ENCODE results near the gene PTF1A. TPM values are rescaled to one million over a fixed set of nuclear protein-coding genes. Genes with fewer than 3 reads are reported as not detected.

The PTF1A gene
- polyA plus RNA-seq, 2 of the 4 experiments (the other 2 are of a cell fraction): not detected

GRCh38 chr10:23189024-23189423 lies 3.1 kb upstream of the PTF1A start:
- 30% methylated on average over 5 of the region's 5 CpGs for whole genome bisulfite sequencing (ENCODE audit: missing lambda C conversion rate)
- DNase-seq (ENCODE audit: low read depth in 1 of 2, low spot score in 1 of 2) (no peak), ATAC-seq (no peak), FAIRE-seq (no peak)
- CTCF ChIA-PET: interaction anchor here (2.6 kb wide), 1 partner anchor 31 kb away, joined by 9 read pairs; no protein-coding TSS in a partner anchor
- POLR2A ChIA-PET: no interaction called here
- H3K4me3 ChIP-seq: no peak overlapping the region
- TF ChIP-seq BHLHE40 (IDR thresholded peaks at IDR 0.05; ENCODE audit: low read depth, low read length): no peak
- no peak for TF ChIP-seq EHF (CRISPR knock-in tag; IDR thresholded peaks at IDR 0.05)
- TF ChIP-seq EP300 (IDR thresholded peaks at IDR 0.05): no peak
- no peak for TF ChIP-seq ZSCAN20 (CRISPR knock-in tag; IDR thresholded peaks at IDR 0.05)
- no peak for TF ChIP-seq NPAS2 (CRISPR knock-in tag; IDR thresholded peaks at IDR 0.05; ENCODE audit: borderline replicate concordance)
- TF ChIP-seq TFCP2L1 (CRISPR knock-in tag; IDR thresholded peaks at IDR 0.05): no peak
- no peak for TF ChIP-seq CHD2 (IDR thresholded peaks at IDR 0.05; ENCODE audit: low read length, partially characterized antibody)
- no peak for TF ChIP-seq POLR2A (IDR thresholded peaks at IDR 0.05; ENCODE audit: low read length)
- TF ChIP-seq RCOR1 (IDR thresholded peaks at IDR 0.05; ENCODE audit: low read depth, low read length): no peak
- no peak for TF ChIP-seq CBX8 (IDR thresholded peaks at IDR 0.05)
- no peak for TF ChIP-seq REST (IDR thresholded peaks at IDR 0.05)
- no peak for TF ChIP-seq ZNF302 (CRISPR knock-in tag; IDR thresholded peaks at IDR 0.05)
- TF ChIP-seq CBX2 (IDR thresholded peaks at IDR 0.05; ENCODE audit: borderline replicate concordance, low read depth): no peak
- no peak for TF ChIP-seq POLR2AphosphoS2 (conservative IDR thresholded peaks at IDR 0.05; ENCODE audit: low read length)
- no peak for TF ChIP-seq HOXA7 (CRISPR knock-in tag; IDR thresholded peaks at IDR 0.05)
- no peak for TF ChIP-seq RAD21 (conservative IDR thresholded peaks at IDR 0.05 in 1 of 2, IDR thresholded peaks at IDR 0.05 in 1 of 2)
- no peak for TF ChIP-seq PBX3 (IDR thresholded peaks at IDR 0.05)
- TF ChIP-seq KDM1A (IDR thresholded peaks at IDR 0.05; ENCODE audit: low read depth): no peak
- H3K4me1 ChIP-seq: no peaks in the 10 kb centered on the region
- no peak overlapping the region for H3K4me2 ChIP-seq
- H3K27ac ChIP-seq: no peak overlapping the region
- no peaks in the 10 kb centered on the region for H3K9me3 ChIP-seq

- TF ChIP-seq RCOR1 (IDR thresholded peaks at IDR 0.05; ENCODE audit: low read depth, low read length): no peak
- no peak for TF ChIP-seq HMGXB4 (CRISPR knock-in tag; IDR thresholded peaks at IDR 0.05; ENCODE audit: borderline replicate concordance)
- no peak for TF ChIP-seq CBX8 (IDR thresholded peaks at IDR 0.05)
- TF ChIP-seq FOSB (CRISPR knock-in tag; IDR thresholded peaks at IDR 0.05): no peak
- no peak for TF ChIP-seq ELK1 (IDR thresholded peaks at IDR 0.05; ENCODE audit: low read depth, low read length)
- TF ChIP-seq CHD2 (IDR thresholded peaks at IDR 0.05; ENCODE audit: low read length, partially characterized antibody): no peak
- TF ChIP-seq CEBPB (IDR thresholded peaks at IDR 0.05): no peak
- TF ChIP-seq HES2 (IDR thresholded peaks at IDR 0.05): no peak
- no peak for TF ChIP-seq KDM1A (IDR thresholded peaks at IDR 0.05; ENCODE audit: low read depth)
- WGBS (ENCODE audit: missing lambda C conversion rate): 36% methylated on average over 23 of the region's 36 CpGs
- ChIA-PET POLR2A (no interaction called here), CTCF (interaction anchor here (2.6 kb wide), 1 partner anchor 33 kb away, joined by 9 read pairs; no protein-coding TSS in a partner anchor)
- H3K4me1 ChIP-seq: no peaks in the 10 kb centered on the region
- no peak overlapping the region for H3K4me2 ChIP-seq
- H3K9me3 ChIP-seq: no peaks in the 10 kb centered on the region
- DNase-seq (ENCODE audit: low read depth in 1 of 2, low spot score in 1 of 2): no peak
- FAIRE-seq: no peak
- H3K4me3 ChIP-seq: no peak overlapping the region
- no peak; a peak in 1 of 6 replicates for ATAC-seq
- no peak overlapping the region for H3K27ac ChIP-seq
These were observed 994 bp upstream of the PTF1A start for GRCh38 chr10:23190872-23191763.

All from A549 (cell line).